SU-DHL-6 (cell line): ENCODE results near the gene SPACA9.

Experiments
- H2AFZ ChIP-seq: fragments of 200-600 bp; sonication (generic); 2 replicates; pipeline ENCODE4 v1.6.1; 2014; ENCODE audit warnings: low read depth, mild to moderate bottlenecking, moderate library complexity, mixed read lengths, antibody characterized with exemption, low read length; ENCODE audit not compliant: severe bottlenecking
- H3F3A ChIP-seq: fragments of 200-600 bp; shearing (Covaris generic); 2 replicates; pipeline ENCODE4 v1.6.0; 2016; ENCODE audit warnings: antibody characterized with exemption, mild to moderate bottlenecking; ENCODE audit not compliant: insufficient read depth
- H3K27ac ChIP-seq: fragments of 200-600 bp; sonication (generic); 2 replicates; pipeline ENCODE4 v1.5.1; 2016; ENCODE audit warnings: low read depth, mild to moderate bottlenecking, low read length, moderate library complexity, mixed read lengths
- H3K27me3 ChIP-seq: fragments of 200-600 bp; sonication (generic), shearing (Covaris generic); 2 replicates; pipeline ENCODE4 v1.6.0; 2014; ENCODE audit warnings: mild to moderate bottlenecking, low read length
- H3K36me3 ChIP-seq: fragments of 200-600 bp; sonication (generic); 2 replicates; pipeline ENCODE4 v1.6.1; 2014; ENCODE audit warnings: mild to moderate bottlenecking, low read length, mixed read lengths
- H3K4me2 ChIP-seq: fragments of 300-600, 200-600 bp; shearing (Covaris generic), sonication (generic); 2 replicates; pipeline ENCODE4 v1.6.0; 2014; ENCODE audit warnings: low read length, low read depth, mild to moderate bottlenecking; ENCODE audit not compliant: poor library complexity, severe bottlenecking
- H3K4me3 ChIP-seq: fragments of 200-600 bp; sonication (generic); 2 replicates; pipeline ENCODE4 v1.5.1; 2014; ENCODE audit warnings: antibody characterized with exemption, low read length, mild to moderate bottlenecking, mixed read lengths; ENCODE audit not compliant: insufficient read depth, poor library complexity, severe bottlenecking
- H3K79me2 ChIP-seq: fragments of 200-600 bp; sonication (generic); 2 replicates; pipeline ENCODE4 v1.6.1; 2014; ENCODE audit warnings: mild to moderate bottlenecking, low read length, moderate library complexity; ENCODE audit not compliant: insufficient read depth
- H3K9ac ChIP-seq: fragments of 200-600 bp; sonication (generic); 2 replicates; pipeline ENCODE4 v1.7.0; 2014; ENCODE audit warnings: mild to moderate bottlenecking, low read length
- H3K9me2 ChIP-seq: fragments of 200-600 bp; sonication (generic); replicated peaks from 2 replicates; pipeline ENCODE4 v1.6.1; 2014; ENCODE audit warnings: low read length; ENCODE audit not compliant: insufficient read depth
- H3K9me3 ChIP-seq: fragments of 200-600 bp; sonication (generic); 2 replicates; pipeline ENCODE4 v1.6.1; 2014; ENCODE audit warnings: low read length, mixed read lengths; ENCODE audit not compliant: insufficient read depth
- H4K20me1 ChIP-seq: fragments of 200-600 bp; sonication (generic); 2 replicates; pipeline ENCODE4 v1.6.1; 2014; ENCODE audit warnings: low read depth, mild to moderate bottlenecking, antibody characterized with exemption, low read length, moderate library complexity, mixed read lengths
- EZH2phosphoT487 ChIP-seq: fragments of 200-600 bp; sonication (generic), shearing (Covaris generic); conservative IDR thresholded peaks from 2 replicates; pipeline ENCODE4 v1.6.1; 2018; ENCODE audit warnings: mild to moderate bottlenecking, antibody characterized with exemption, low read length, moderate library complexity, mixed read lengths
- TF ChIP-seq, protein P1 (sequence below): fragments of 200-600 bp; sonication (generic); IDR thresholded peaks from one replicate; pipeline ENCODE4 v1.5.1; 2017; ENCODE audit warnings: antibody characterized with exemption, mild to moderate bottlenecking, low read length, moderate library complexity; ENCODE audit not compliant: insufficient read depth, poor library complexity, severe bottlenecking

Gene SPACA9

DNA sequence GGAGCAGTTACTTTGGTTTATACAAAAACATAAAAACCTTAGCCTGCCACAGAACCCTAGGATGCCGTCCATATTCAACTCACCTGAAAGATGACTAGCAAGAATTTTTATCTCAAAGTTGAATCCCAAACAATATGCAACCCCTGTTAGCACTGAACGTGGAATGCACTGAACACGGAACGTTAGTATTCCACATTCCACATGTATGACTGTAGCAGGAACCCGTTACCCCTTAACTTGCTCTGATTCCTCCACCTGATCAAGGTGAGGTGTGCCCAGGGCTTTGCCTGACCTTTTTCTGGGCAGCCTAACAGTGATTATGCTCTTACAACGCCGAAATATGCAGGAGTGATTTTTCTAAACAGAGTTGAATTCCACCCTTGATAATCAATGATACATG lies 44.4 kb upstream of the SPACA9 start:
- H3K79me2 ChIP-seq = no peaks in the 10 kb centered on the region
- H3K36me3 ChIP-seq = no peaks in the 10 kb centered on the region
- TF ChIP-seq, protein P1, sequence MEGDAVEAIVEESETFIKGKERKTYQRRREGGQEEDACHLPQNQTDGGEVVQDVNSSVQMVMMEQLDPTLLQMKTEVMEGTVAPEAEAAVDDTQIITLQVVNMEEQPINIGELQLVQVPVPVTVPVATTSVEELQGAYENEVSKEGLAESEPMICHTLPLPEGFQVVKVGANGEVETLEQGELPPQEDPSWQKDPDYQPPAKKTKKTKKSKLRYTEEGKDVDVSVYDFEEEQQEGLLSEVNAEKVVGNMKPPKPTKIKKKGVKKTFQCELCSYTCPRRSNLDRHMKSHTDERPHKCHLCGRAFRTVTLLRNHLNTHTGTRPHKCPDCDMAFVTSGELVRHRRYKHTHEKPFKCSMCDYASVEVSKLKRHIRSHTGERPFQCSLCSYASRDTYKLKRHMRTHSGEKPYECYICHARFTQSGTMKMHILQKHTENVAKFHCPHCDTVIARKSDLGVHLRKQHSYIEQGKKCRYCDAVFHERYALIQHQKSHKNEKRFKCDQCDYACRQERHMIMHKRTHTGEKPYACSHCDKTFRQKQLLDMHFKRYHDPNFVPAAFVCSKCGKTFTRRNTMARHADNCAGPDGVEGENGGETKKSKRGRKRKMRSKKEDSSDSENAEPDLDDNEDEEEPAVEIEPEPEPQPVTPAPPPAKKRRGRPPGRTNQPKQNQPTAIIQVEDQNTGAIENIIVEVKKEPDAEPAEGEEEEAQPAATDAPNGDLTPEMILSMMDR = no peak
- TF ChIP-seq EZH2phosphoT487 = no peak
- no peak overlapping the region for H3K4me3 ChIP-seq
- H3K9ac ChIP-seq = no peak overlapping the region
- H3K27me3 ChIP-seq = no peaks in the 10 kb centered on the region
- no peaks in the 10 kb centered on the region for H3K9me3 ChIP-seq
- no peaks in the 10 kb centered on the region for H4K20me1 ChIP-seq
- H3K4me2 ChIP-seq = no peak overlapping the region
- no peaks in the 10 kb centered on the region for H3K9me2 ChIP-seq
- no peak overlapping the region for H3K27ac ChIP-seq
- H3F3A ChIP-seq = no peaks in the 10 kb centered on the region
- H2AFZ ChIP-seq = no peak overlapping the region

DNA sequence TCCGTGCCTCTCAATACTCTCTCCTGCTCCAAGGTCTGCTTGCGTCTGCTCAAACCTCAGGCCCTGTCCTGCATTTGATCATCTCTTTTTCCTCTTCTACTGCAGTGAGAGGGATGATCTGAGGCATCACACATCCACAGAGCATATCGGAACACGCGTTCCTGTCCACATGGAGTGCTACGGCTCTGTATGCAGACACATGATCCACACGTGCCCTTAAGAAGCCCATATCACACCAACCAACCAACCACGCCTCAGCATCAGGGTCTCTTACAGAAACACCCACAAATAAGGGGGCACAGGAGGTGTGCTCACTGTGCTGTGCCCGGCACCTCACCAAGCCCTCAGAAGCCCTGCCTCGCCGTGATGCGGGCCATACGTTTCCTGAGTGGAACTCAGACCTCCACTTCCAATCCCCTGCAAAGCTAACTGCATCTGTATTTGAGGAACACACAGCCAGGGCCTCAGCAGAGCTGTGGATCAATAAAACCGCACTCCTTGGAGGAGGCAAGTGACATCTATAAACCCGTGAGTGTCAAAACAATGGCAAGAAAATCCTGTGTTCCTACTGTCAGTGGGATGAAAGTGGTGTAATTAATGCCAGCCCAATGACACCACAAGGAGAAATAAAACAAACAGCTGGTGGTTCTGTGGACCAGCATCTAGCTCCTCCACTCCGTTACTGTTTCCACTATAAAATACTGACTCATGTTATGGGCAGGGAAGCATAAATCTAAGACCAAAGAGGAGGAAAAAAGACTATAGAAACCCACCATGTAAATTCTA lies 41.0 kb upstream of the SPACA9 start:
- Histone ChIP-seq H3K4me2 (no peak overlapping the region), H3K79me2 (no peaks in the 10 kb centered on the region), H3K9ac (no peak overlapping the region), H3K9me2 (no peaks in the 10 kb centered on the region), H2AFZ (no peak overlapping the region), H3K27me3 (no peaks in the 10 kb centered on the region), H4K20me1 (no peaks in the 10 kb centered on the region), H3K27ac (no peak overlapping the region), H3K4me3 (no peak overlapping the region), H3F3A (no peaks in the 10 kb centered on the region), H3K36me3 (no peaks in the 10 kb centered on the region), H3K9me3 (no peaks in the 10 kb centered on the region)
- no peak for TF ChIP-seq EZH2phosphoT487
- TF ChIP-seq, protein P1 = no peak

- Histone ChIP-seq H3K9me3 (no peaks in the 10 kb centered on the region), H3K9me2 (no peaks in the 10 kb centered on the region), H2AFZ (no peak overlapping the region), H3K4me2 (no peak overlapping the region), H4K20me1 (no peaks in the 10 kb centered on the region), H3K36me3 (no peaks in the 10 kb centered on the region), H3K27me3 (no peaks in the 10 kb centered on the region), H3F3A (no peaks in the 10 kb centered on the region), H3K4me3 (no peak overlapping the region), H3K27ac (no peak overlapping the region), H3K79me2 (no peaks in the 10 kb centered on the region), H3K9ac (no peak overlapping the region)
- TF ChIP-seq, protein P1 = no peak
- TF ChIP-seq EZH2phosphoT487 = no peak
Observed at GRCh38 chr9:132838291-132838690, 40.4 kb upstream of the SPACA9 start.
